ENCODE data around the gene ZFR.

- TF ChIP-seq EZH2 (IDR thresholded peaks at IDR 0.05; ENCODE audit: insufficient read depth, poor library complexity, severe bottlenecking) (no peak), EZH2phosphoT487 (IDR thresholded peaks at IDR 0.05; ENCODE audit: insufficient read depth, low read depth) (no peak)
These were observed 7.8 kb downstream of the ZFR start for GRCh38 chr5:32436553-32437242.
